H9 (cell line): Measurements from ENCODE around the gene OPTC. TPM values are rescaled to one million over a fixed set of nuclear protein-coding genes. Genes with fewer than 3 reads are reported as not detected.

Source experiments
- DNase-seq: peaks from one replicate; pipeline ENCODE4 v3.0.0-alpha.2; 2017
- H2AFZ ChIP-seq: one replicate; pipeline ENCODE4 v1.6.1; 2013; ENCODE audit warnings: mild to moderate bottlenecking, low read length, control low read depth, moderate library complexity
- H2AK5ac ChIP-seq: 2 replicates; pipeline ENCODE4 v1.6.1; 2013; ENCODE audit warnings: low read length, control low read depth, mixed read lengths; ENCODE audit not compliant: insufficient read length
- H2BK120ac ChIP-seq: one replicate; pipeline ENCODE4 v1.6.1; 2013; ENCODE audit warnings: low read depth, mild to moderate bottlenecking, low read length, control low read depth, inconsistent platforms; ENCODE audit not compliant: poor library complexity, severe bottlenecking
- H2BK12ac ChIP-seq: 2 replicates; pipeline ENCODE4 v1.6.1; 2013; ENCODE audit warnings: low read length, control low read depth, mixed read lengths, low read depth; ENCODE audit not compliant: insufficient read length
- H2BK15ac ChIP-seq: 2 replicates; pipeline ENCODE4 v1.6.1; 2013; ENCODE audit warnings: low read depth, low read length, control low read depth
- H2BK20ac ChIP-seq: one replicate; pipeline ENCODE4 v1.6.1; 2013; ENCODE audit warnings: low read depth, mild to moderate bottlenecking, low read length, control low read depth, inconsistent platforms; ENCODE audit not compliant: poor library complexity, severe bottlenecking
- H2BK5ac ChIP-seq: 2 replicates; pipeline ENCODE4 v1.6.1; 2013; ENCODE audit warnings: low read length, control low read depth, mixed read lengths; ENCODE audit not compliant: insufficient read length
- H3K14ac ChIP-seq: 2 replicates; pipeline ENCODE4 v1.6.1; 2013; ENCODE audit warnings: low read length, control low read depth; ENCODE audit not compliant: insufficient read depth
- H3K18ac ChIP-seq: 2 replicates; pipeline ENCODE4 v1.6.1; 2013; ENCODE audit warnings: low read depth, mild to moderate bottlenecking, mixed read lengths, low read length, control low read depth; ENCODE audit not compliant: insufficient read length
- H3K23ac ChIP-seq: 2 replicates; pipeline ENCODE4 v1.6.1; 2013; ENCODE audit warnings: low read length, control low read depth, mixed read lengths, low read depth; ENCODE audit not compliant: insufficient read length
- H3K23me2 ChIP-seq: 2 replicates; pipeline ENCODE4 v1.6.1; 2013; ENCODE audit warnings: low read depth, mild to moderate bottlenecking, mixed read lengths, low read length, control low read depth; ENCODE audit not compliant: insufficient read length, poor library complexity, severe bottlenecking
- H3K27ac ChIP-seq: 2 replicates; pipeline ENCODE4 v1.5.1; 2013; ENCODE audit warnings: low read length, control low read depth, mixed read lengths, low read depth; ENCODE audit not compliant: insufficient read length
- H3K27me3 ChIP-seq: 2 replicates; pipeline ENCODE4 v1.6.1; 2013; ENCODE audit warnings: low read length, control low read depth, inconsistent platforms; ENCODE audit not compliant: insufficient read depth
- H3K4ac ChIP-seq: 2 replicates; pipeline ENCODE4 v1.6.1; 2013; ENCODE audit warnings: low read depth, mild to moderate bottlenecking, control low read depth, inconsistent platforms, low read length, moderate library complexity
- H3K4me1 ChIP-seq: 2 replicates; pipeline ENCODE4 v1.6.1; 2013; ENCODE audit warnings: low read length, control low read depth, inconsistent platforms; ENCODE audit not compliant: insufficient read depth
- H3K4me2 ChIP-seq: 2 replicates; pipeline ENCODE4 v1.6.1; 2013; ENCODE audit warnings: low read length, control low read depth, mixed read lengths; ENCODE audit not compliant: insufficient read length, insufficient read depth
- H3K56ac ChIP-seq: 2 replicates; pipeline ENCODE4 v1.6.1; 2013; ENCODE audit warnings: low read depth, mild to moderate bottlenecking, mixed read lengths, low read length, control low read depth; ENCODE audit not compliant: insufficient read length
- H3K79me1 ChIP-seq: 2 replicates; pipeline ENCODE4 v1.6.1; 2013; ENCODE audit warnings: low read depth, mild to moderate bottlenecking, moderate library complexity, low read length, control low read depth, inconsistent platforms; ENCODE audit not compliant: insufficient read depth, poor library complexity, severe bottlenecking
- H3K79me2 ChIP-seq: 2 replicates; pipeline ENCODE4 v1.6.1; 2013; ENCODE audit warnings: low read length, control low read depth, inconsistent platforms; ENCODE audit not compliant: insufficient read depth
- H3K9ac ChIP-seq: 2 replicates; pipeline ENCODE4 v1.6.1; 2013; ENCODE audit warnings: low read length, control low read depth, mixed read lengths; ENCODE audit not compliant: insufficient read length; ENCODE audit errors: extremely low read depth
- H3K9me3 ChIP-seq: one replicate; pipeline ENCODE4 v1.6.1; 2013; ENCODE audit warnings: low read depth, low read length, inconsistent platforms; ENCODE audit not compliant: control insufficient read depth
- H3T11ph ChIP-seq: one replicate; pipeline ENCODE4 v1.6.1; 2013; ENCODE audit warnings: mild to moderate bottlenecking, low read length, control low read depth, inconsistent platforms
- H4K20me1 ChIP-seq: one replicate; pipeline ENCODE4 v1.6.1; 2013; ENCODE audit not compliant: control insufficient read depth, insufficient read length, insufficient read depth
- H4K5ac ChIP-seq: 2 replicates; pipeline ENCODE4 v1.6.1; 2013; ENCODE audit warnings: low read depth, mild to moderate bottlenecking, mixed read lengths, low read length, control low read depth; ENCODE audit not compliant: insufficient read length
- H4K8ac ChIP-seq: replicated peaks from 2 replicates; pipeline ENCODE4 v1.6.1; 2013; ENCODE audit warnings: low read length, control low read depth, mixed read lengths, low read depth; ENCODE audit not compliant: insufficient read length
- H4K91ac ChIP-seq: 2 replicates; pipeline ENCODE4 v1.6.1; 2013; ENCODE audit warnings: low read depth, mild to moderate bottlenecking, moderate library complexity, mixed read lengths, low read length, control low read depth; ENCODE audit not compliant: insufficient read length
- H3K27ac Mint-ChIP-seq, 3 experiments: 2 replicates in 2 of 3; 3 replicates in 1 of 3; pipeline ENCODE4 v1.8.0; 2020 to 2021; ENCODE audit warnings: mixed read lengths in 3 of 3, mild to moderate bottlenecking in 1 of 3, moderate library complexity in 1 of 3
- H3K27me3 Mint-ChIP-seq: 2 replicates; pipeline ENCODE4 v1.8.0; 2021; ENCODE audit warnings: low read depth, mild to moderate bottlenecking, moderate library complexity, mixed read lengths
- H3K36me3 Mint-ChIP-seq, 3 experiments: 2 replicates in 2 of 3; 3 replicates in 1 of 3; pipeline ENCODE4 v1.8.0; 2020 to 2021; ENCODE audit warnings: low read depth in 3 of 3, mixed read lengths in 3 of 3; ENCODE audit not compliant: insufficient read depth in 1 of 3
- H3K4me1 Mint-ChIP-seq, 2 experiments: 2 replicates each; pipeline ENCODE4 v1.8.0; 2020; ENCODE audit warnings: mixed read lengths in 2 of 2
- H3K4me3 Mint-ChIP-seq, 2 experiments: 2 replicates in 1 of 2; 3 replicates in 1 of 2; pipeline ENCODE4 v1.8.0; 2020 to 2021; ENCODE audit warnings: mild to moderate bottlenecking in 2 of 2, mixed read lengths in 2 of 2, moderate library complexity in 1 of 2
- H3K9me3 Mint-ChIP-seq, 2 experiments: 2 replicates in 1 of 2; 3 replicates in 1 of 2; pipeline ENCODE4 v1.8.0; 2020; ENCODE audit warnings: mild to moderate bottlenecking in 2 of 2, mixed read lengths in 2 of 2, moderate library complexity in 1 of 2
- CTCF ChIP-seq: fragments of 200-600 bp; sonication (generic); conservative IDR thresholded peaks from 3 replicates; pipeline ENCODE4 v1.8.0; 2021; ENCODE audit warnings: antibody characterized with exemption, mild to moderate bottlenecking
- WGBS: extraction: QIAGEN DNeasy Blood & Tissue Kit; methylation state at CpG from one replicate; pipeline ENCODE4 v1.1.7; 2013; ENCODE audit warnings: missing lambda C conversion rate, low lambda C conversion rate, mixed read lengths; ENCODE audit not compliant: insufficient read length; ENCODE audit errors: extremely low coverage; 5-methylcytosine and 5-hydroxymethylcytosine counted together
- total RNA-seq: library from RNA; stranded (reverse); gene quantifications from 2 replicates; pipeline ENCODE4 v1.2.1, GENCODE V29; 2021

Gene OPTC
- total RNA-seq, 1 experiment from 2014 or later = 1.1 TPM

- Histone ChIP-seq H3K56ac (no peak overlapping the region), H3K4me1 (peaks cover 3% of the 10 kb centered on the region), H2BK12ac (no peak overlapping the region), H2BK5ac (no peak overlapping the region), H3K18ac (no peak overlapping the region), H3K79me1 (no peaks in the 10 kb centered on the region), H2BK15ac (no peak overlapping the region), H3K23ac (no peak overlapping the region), H3K4me2 (no peak overlapping the region), H4K20me1 (no peaks in the 10 kb centered on the region), H4K8ac (no peak overlapping the region), H2AK5ac (no peak overlapping the region), H3T11ph (no peak overlapping the region), H3K27me3 (no peaks in the 10 kb centered on the region), H2BK20ac (no peak overlapping the region), H3K4ac (no peak overlapping the region), H2AFZ (no peak overlapping the region), H3K23me2 (no peaks in the 10 kb centered on the region), H4K91ac (no peak overlapping the region), H3K9me3 (no peaks in the 10 kb centered on the region), H2BK120ac (no peak overlapping the region), H3K9ac (no peak overlapping the region), H3K79me2 (no peaks in the 10 kb centered on the region), H4K5ac (no peak overlapping the region), H3K14ac (no peak overlapping the region), H3K27ac (no peak overlapping the region)
- no peak for TF ChIP-seq CTCF
- DNase-seq = no peak
- Mint-ChIP-seq H3K36me3 (0 out of 7 replicates have a peak, but pooled peaks cover 0 to 3% (median 0%) of the 10 kb centered on the region in 3 experiments), H3K4me3 (no peak overlapping the region), H3K4me1 (peaks cover 37 to 41% of the 10 kb centered on the region in 2 experiments), H3K27ac (peak overlapping the region in 1 of 3 experiments; percentile 28; a peak in 1 of 7 replicates), H3K9me3 (no peaks in the 10 kb centered on the region), H3K27me3 (peaks cover 15% of the 10 kb centered on the region)
- no CpG with 5 or more reads among the region's 8 CpGs for WGBS
Measured at GRCh38 chr1:203505526-203506204, 11.7 kb downstream of the OPTC start.
